Activated naive CD4-positive, alpha-beta T cell treated with anti-CD3 and anti-CD28 coated beads, Interleukin-2, amount 10 ng/mL, durations not matched to agents 7 days and 5 days (primary cell): ENCODE measurements around the gene TAS2R60.
A peak's percentile ranks its signal among the peaks of the same experiment; 100 is the strongest.
"Not testable (repeated sequence)": the region's sequence is repeated elsewhere in the genome, so short reads cannot be mapped to it uniquely, and the experiment has no call there.

Source experiments
- CTCF ChIA-PET: fragments of 350-600 bp; sonication (Branson Sonifier 250); formaldehyde crosslinking; loops from one replicate; lab custom pipeline; 2021; ENCODE audit warnings: antibody characterized with exemption; lab: Charles Lee
- DNase-seq: peaks from one replicate; pipeline ENCODE4 v3.0.0-alpha.2; 2020
- H3K27ac Mint-ChIP-seq: one replicate; pipeline ENCODE4 v1.8.0; 2021; ENCODE audit warnings: mild to moderate bottlenecking, moderate library complexity, mixed read lengths
- H3K27me3 Mint-ChIP-seq: one replicate; pipeline ENCODE4 v1.8.0; 2021; ENCODE audit warnings: mild to moderate bottlenecking, mixed read lengths
- H3K36me3 Mint-ChIP-seq: one replicate; pipeline ENCODE4 v1.8.0; 2021; ENCODE audit warnings: mixed read lengths
- H3K4me1 Mint-ChIP-seq: one replicate; pipeline ENCODE4 v1.8.0; 2021; ENCODE audit warnings: mixed read lengths
- H3K4me3 Mint-ChIP-seq: one replicate; pipeline ENCODE4 v1.8.0; 2021; ENCODE audit warnings: mild to moderate bottlenecking, moderate library complexity, mixed read lengths
- H3K9me3 Mint-ChIP-seq: one replicate; pipeline ENCODE4 v1.8.0; 2021; ENCODE audit warnings: mixed read lengths

Gene TAS2R60, protein sequence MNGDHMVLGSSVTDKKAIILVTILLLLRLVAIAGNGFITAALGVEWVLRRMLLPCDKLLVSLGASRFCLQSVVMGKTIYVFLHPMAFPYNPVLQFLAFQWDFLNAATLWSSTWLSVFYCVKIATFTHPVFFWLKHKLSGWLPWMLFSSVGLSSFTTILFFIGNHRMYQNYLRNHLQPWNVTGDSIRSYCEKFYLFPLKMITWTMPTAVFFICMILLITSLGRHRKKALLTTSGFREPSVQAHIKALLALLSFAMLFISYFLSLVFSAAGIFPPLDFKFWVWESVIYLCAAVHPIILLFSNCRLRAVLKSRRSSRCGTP

DNA sequence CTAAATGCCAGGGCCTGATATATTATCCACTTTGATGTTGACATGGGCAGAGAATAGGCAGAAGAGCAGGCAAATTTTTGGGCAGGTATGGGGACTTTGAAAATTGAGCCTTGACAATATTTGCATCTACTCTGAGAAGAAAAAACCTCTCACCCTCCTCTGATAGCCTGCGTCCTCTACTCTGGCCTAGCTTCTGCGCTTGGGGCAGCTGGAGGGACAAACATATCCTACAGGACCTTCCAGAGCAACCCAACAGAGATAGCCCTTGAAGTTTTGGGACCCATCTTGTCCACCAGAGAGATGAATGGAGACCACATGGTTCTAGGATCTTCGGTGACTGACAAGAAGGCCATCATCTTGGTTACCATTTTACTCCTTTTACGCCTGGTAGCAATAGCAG lies at the start of gene TAS2R60:
TSS of gene TAS2R60 (plus strand) at position 301 of the 400 bp plus-strand sequence. CDS start at position 301, 0 bp downstream.
- H3K27me3 Mint-ChIP-seq = no peaks in the 10 kb centered on the region
- no peaks in the 10 kb centered on the region for H3K36me3 Mint-ChIP-seq
- H3K4me1 Mint-ChIP-seq = peaks cover 3% of the 10 kb centered on the region
- DNase-seq = no peak
- H3K9me3 Mint-ChIP-seq = no peaks in the 10 kb centered on the region
- H3K4me3 Mint-ChIP-seq = no peak within 1 kb of the TSS
- CTCF ChIA-PET = interaction anchor here (0.5 kb wide), 1 partner anchor 1129 kb away, joined by 4 read pairs; no protein-coding TSS in a partner anchor
- H3K27ac Mint-ChIP-seq = no peak within 1 kb of the TSS

- peak overlapping the region; percentile 2 for H3K27ac Mint-ChIP-seq
- no peak for DNase-seq
- H3K4me3 Mint-ChIP-seq = no peak overlapping the region
- H3K9me3 Mint-ChIP-seq = no peaks in the 10 kb centered on the region
- CTCF ChIA-PET = interaction anchor here (0.6 to 2.1 kb wide), 3 partner anchors 15 to 153 kb away, joined by 3 to 6 read pairs (median 3); no protein-coding TSS in a partner anchor
- H3K36me3 Mint-ChIP-seq = peaks cover 43% of the 10 kb centered on the region
- H3K4me1 Mint-ChIP-seq = peaks cover 20% of the 10 kb centered on the region
- H3K27me3 Mint-ChIP-seq = no peaks in the 10 kb centered on the region
Observed at GRCh38 chr7:143394068-143394467, 49.2 kb upstream of the TAS2R60 start.

DNA sequence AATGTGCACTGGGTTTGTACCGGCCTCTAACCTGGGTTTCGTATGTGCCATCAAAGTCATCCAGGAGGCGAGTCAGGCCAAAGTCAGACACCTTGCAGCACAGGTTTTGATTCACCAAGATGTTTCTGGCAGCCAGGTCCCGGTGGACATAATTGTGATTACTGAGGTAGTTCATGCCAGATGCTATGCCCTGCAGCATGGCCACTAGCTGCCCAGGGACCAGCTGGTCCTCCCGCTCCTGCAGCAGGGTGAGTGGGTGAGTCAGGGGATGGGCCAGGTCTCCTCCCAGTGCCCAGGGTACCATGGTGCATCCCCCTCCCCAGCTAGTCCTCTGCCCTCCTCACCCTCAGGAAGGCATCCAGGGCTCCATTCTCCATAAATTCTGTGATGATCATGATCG lies 48.5 kb upstream of the TAS2R60 start:
- Mint-ChIP-seq H3K27ac (peak overlapping the region; percentile 69), H3K36me3 (peaks cover 39% of the 10 kb centered on the region), H3K9me3 (no peaks in the 10 kb centered on the region), H3K4me1 (peaks cover 13% of the 10 kb centered on the region), H3K4me3 (no peak overlapping the region), H3K27me3 (no peaks in the 10 kb centered on the region)
- CTCF ChIA-PET = interaction anchor here (1.2 kb wide), 1 partner anchor 21 kb away, joined by 3 read pairs; no protein-coding TSS in a partner anchor
- no peak for DNase-seq

GRCh38 chr7:143395187-143396149 lies 47.8 kb upstream of the TAS2R60 start:
- Mint-ChIP-seq H3K27me3 (no peaks in the 10 kb centered on the region), H3K27ac (no peak overlapping the region), H3K9me3 (no peaks in the 10 kb centered on the region), H3K4me3 (no peak overlapping the region), H3K36me3 (peaks cover 32% of the 10 kb centered on the region), H3K4me1 (peaks cover 8% of the 10 kb centered on the region)
- CTCF ChIA-PET = interaction anchor here (1.1 to 1.4 kb wide), 4 partner anchors 11 to 21 kb away, joined by 3 to 5 read pairs (median 4); partner anchors contain the start of gene EPHA1
- no peak for DNase-seq

GRCh38 chr7:143396182-143396581 lies 47.1 kb upstream of the TAS2R60 start:
- peaks cover 32% of the 10 kb centered on the region for H3K36me3 Mint-ChIP-seq
- CTCF ChIA-PET = interaction anchor here (1.1 to 1.4 kb wide), 4 partner anchors 10 to 20 kb away, joined by 3 to 5 read pairs (median 4); partner anchors contain the start of gene EPHA1
- DNase-seq = no peak
- H3K4me3 Mint-ChIP-seq = no peak overlapping the region
- no peaks in the 10 kb centered on the region for H3K9me3 Mint-ChIP-seq
- no peak overlapping the region for H3K27ac Mint-ChIP-seq
- peaks cover 3% of the 10 kb centered on the region for H3K27me3 Mint-ChIP-seq
- H3K4me1 Mint-ChIP-seq = peaks cover 8% of the 10 kb centered on the region

GRCh38 chr7:143396625-143397556 lies 46.4 kb upstream of the TAS2R60 start:
- peaks cover 6% of the 10 kb centered on the region for H3K27me3 Mint-ChIP-seq
- H3K27ac Mint-ChIP-seq = no peak overlapping the region
- DNase-seq = no peak
- H3K9me3 Mint-ChIP-seq = no peaks in the 10 kb centered on the region
- no peak overlapping the region for H3K4me3 Mint-ChIP-seq
- H3K4me1 Mint-ChIP-seq = peaks cover 8% of the 10 kb centered on the region
- H3K36me3 Mint-ChIP-seq = peaks cover 27% of the 10 kb centered on the region
- CTCF ChIA-PET = interaction anchor here (1.1 to 2.5 kb wide), 5 partner anchors 10 to 19 kb away, joined by 3 to 9 read pairs (median 5); partner anchors contain the start of gene EPHA1

DNA sequence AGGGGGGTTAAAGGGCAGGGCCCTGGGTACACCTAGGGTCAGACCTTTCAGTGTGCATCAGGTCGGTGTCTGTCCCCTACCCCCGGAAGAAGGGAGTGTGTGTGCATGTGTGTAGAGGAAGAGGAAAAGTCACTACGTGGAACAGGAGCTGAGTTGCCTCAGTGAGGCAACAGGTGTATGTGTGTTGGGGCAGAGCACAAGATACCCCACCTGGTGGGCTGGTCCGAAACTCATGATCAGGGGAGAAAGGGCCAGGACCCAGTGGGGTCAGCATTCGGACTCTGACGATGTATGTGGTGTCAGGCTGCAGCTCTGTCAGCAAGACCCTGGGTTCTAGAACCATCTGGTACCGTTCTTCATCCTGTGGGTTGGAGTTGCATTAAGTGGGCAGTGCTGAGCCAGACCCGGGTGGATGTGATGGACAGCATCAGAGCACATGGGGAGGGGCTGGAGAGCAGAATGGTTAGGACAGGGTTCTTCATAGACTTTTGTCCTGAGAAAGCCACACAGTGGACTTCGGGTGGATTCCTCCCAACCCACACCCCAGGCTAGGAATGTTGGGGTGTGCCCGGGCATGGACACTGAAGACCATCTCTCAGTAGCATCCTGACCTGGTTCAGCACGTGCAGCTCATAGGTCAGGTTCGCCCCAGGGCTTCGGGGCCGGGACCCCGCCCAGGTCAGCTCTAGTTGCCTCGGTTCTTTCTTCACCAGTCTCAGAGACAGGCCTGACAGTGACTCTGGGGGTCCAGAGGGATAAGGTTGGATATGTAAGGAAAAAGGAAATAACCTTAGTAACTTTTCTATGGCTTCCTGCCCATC lies 45.3 kb upstream of the TAS2R60 start:
- Mint-ChIP-seq H3K4me1 (peaks cover 8% of the 10 kb centered on the region), H3K36me3 (peaks cover 18% of the 10 kb centered on the region), H3K27ac (no peak overlapping the region), H3K4me3 (no peak overlapping the region), H3K27me3 (peaks cover 6% of the 10 kb centered on the region), H3K9me3 (no peaks in the 10 kb centered on the region)
- CTCF ChIA-PET = interaction anchor here (1.1 to 2.5 kb wide), 2 partner anchors 9 to 12 kb away, joined by 3 to 9 read pairs; no protein-coding TSS in a partner anchor
- no peak for DNase-seq

GRCh38 chr7:143398616-143399015 lies 44.6 kb upstream of the TAS2R60 start:
- Mint-ChIP-seq H3K4me3 (no peak overlapping the region), H3K36me3 (peaks cover 15% of the 10 kb centered on the region)

DNA sequence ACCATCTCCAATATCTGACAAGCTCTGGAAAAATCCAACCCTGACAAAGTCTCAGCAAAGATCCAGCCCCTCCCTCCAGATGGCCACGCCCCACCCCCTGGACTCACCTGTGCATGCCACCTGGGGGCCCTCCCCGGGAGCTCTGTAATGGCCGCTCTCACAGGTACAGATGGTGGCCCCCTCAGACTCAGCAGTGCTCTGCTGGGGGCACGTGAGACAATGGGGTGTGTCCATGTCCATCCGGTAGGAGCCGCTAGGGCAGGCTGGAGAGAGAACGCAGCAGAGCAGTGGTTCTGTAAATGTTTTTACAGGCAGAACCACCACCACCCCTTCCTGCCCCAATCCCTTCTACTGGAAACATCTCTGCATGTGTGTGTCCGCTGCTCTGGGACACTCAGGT lies 44.1 kb upstream of the TAS2R60 start:
- H3K4me1 Mint-ChIP-seq = peaks cover 8% of the 10 kb centered on the region
- no peak for DNase-seq
- peaks cover 6% of the 10 kb centered on the region for H3K27me3 Mint-ChIP-seq
- no peak overlapping the region for H3K27ac Mint-ChIP-seq
- no peaks in the 10 kb centered on the region for H3K9me3 Mint-ChIP-seq
- no peak overlapping the region for H3K4me3 Mint-ChIP-seq
- CTCF ChIA-PET = interaction anchor here (1.1 to 2.5 kb wide), 2 partner anchors 8 to 10 kb away, joined by 3 to 9 read pairs; no protein-coding TSS in a partner anchor
- H3K36me3 Mint-ChIP-seq = peaks cover 11% of the 10 kb centered on the region

More at GRCh38 chr7:143398616-143399015, 44.6 kb upstream of the TAS2R60 start:
- peaks cover 8% of the 10 kb centered on the region for H3K4me1 Mint-ChIP-seq
- peaks cover 6% of the 10 kb centered on the region for H3K27me3 Mint-ChIP-seq
- no peak for DNase-seq
- H3K9me3 Mint-ChIP-seq = no peaks in the 10 kb centered on the region
- CTCF ChIA-PET = interaction anchor here (1.1 to 2.5 kb wide), 2 partner anchors 8 to 11 kb away, joined by 3 to 9 read pairs; no protein-coding TSS in a partner anchor
- H3K27ac Mint-ChIP-seq = no peak overlapping the region

DNA sequence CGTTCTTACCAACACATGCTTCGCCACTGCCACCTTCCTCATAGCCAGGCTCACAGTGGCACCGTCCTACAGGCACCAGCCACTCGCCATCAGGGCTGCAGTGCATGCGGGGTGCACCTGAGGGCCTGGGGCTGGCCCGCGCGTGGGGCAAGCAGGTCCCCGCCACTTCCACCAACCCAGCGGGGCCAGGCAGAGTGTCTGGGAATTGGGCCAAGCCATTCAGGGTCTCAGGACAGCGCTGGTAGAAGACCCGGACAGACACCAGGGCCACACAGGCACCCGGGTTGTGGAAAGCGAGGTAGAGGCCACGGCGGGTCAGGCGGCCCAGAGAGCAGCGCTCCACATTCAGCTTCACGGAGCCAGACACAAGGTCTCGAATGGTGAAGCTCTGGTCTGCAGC lies 43.6 kb upstream of the TAS2R60 start:
- Mint-ChIP-seq H3K4me3 (no peak overlapping the region), H3K36me3 (peaks cover 11% of the 10 kb centered on the region), H3K27ac (no peak overlapping the region), H3K9me3 (no peaks in the 10 kb centered on the region), H3K27me3 (peaks cover 6% of the 10 kb centered on the region), H3K4me1 (peaks cover 7% of the 10 kb centered on the region)
- CTCF ChIA-PET = no interaction called here
- DNase-seq = no peak

DNA sequence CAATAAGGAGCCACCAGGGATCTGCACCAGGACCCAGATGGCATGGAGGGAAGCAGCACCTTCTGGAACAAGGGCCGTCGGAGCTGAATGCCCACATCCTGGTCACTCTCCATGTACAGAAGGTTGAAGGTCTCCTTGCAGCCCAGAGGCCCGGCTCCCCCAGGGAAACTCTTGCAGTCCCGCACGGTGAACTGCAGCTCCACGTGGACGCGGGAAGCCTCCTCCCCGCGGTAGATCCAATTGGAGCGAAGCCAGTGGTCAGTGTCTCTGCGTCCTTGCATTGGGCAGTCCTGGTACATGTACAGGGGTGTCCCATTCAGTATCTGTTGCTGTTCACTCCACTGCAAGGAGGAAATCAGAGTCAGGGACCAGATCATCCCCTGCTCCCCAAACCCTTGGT lies 42.0 kb upstream of the TAS2R60 start:
- CTCF ChIA-PET = interaction anchor here (1.1 to 1.3 kb wide), 2 partner anchors 17 to 21 kb away, joined by 3 read pairs; no protein-coding TSS in a partner anchor
- Mint-ChIP-seq H3K27me3 (peaks cover 6% of the 10 kb centered on the region), H3K36me3 (peaks cover 13% of the 10 kb centered on the region), H3K4me1 (peaks cover 13% of the 10 kb centered on the region), H3K9me3 (no peaks in the 10 kb centered on the region), H3K27ac (no peak overlapping the region), H3K4me3 (no peak overlapping the region)
- DNase-seq = no peak

- H3K4me3 Mint-ChIP-seq, H3K9me3 Mint-ChIP-seq, H3K27me3 Mint-ChIP-seq, H3K27ac Mint-ChIP-seq, DNase-seq: not testable (repeated sequence)
- H3K4me1 Mint-ChIP-seq = peaks cover 23% of the 10 kb centered on the region
- H3K36me3 Mint-ChIP-seq = peaks cover 14% of the 10 kb centered on the region
- CTCF ChIA-PET = interaction anchor here (0.7 to 1.9 kb wide), 6 partner anchors 10 to 178 kb away, joined by 3 to 11 read pairs (median 4); no protein-coding TSS in a partner anchor
Observed at GRCh38 chr7:143402233-143402632, 41.0 kb upstream of the TAS2R60 start.
